HG03175 (cell line): Measurements from ENCODE around the gene TCTN2.

Experiments
- ATAC-seq: cut with Tn5 transposase; IDR thresholded peaks from one replicate; pipeline ENCODE4 v1.9.1; 2021; ENCODE audit warnings: mild to moderate bottlenecking, moderate library complexity; ENCODE audit not compliant: unreplicated experiment

TCTN2 gene

DNA sequence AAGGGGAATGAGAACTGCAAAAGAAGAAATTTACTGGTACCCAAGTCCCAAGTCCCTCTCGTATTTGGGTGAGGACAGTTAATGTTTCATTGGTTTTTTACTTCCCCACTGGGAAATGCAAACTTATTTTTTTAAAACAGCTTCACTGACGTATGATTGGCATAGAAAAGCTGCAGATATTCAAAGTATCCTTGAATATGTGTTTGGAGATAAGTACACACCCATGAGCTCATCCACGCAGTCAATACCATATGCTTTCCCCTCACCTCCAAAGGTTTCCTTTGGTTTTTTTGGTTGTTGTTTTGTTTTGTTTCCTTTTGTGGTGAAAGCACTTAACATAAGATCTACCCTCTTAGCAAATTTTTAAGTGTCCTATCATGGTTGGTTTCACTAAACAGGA is 13.1 kb downstream of the TCTN2 start:
- no peak for ATAC-seq

DNA sequence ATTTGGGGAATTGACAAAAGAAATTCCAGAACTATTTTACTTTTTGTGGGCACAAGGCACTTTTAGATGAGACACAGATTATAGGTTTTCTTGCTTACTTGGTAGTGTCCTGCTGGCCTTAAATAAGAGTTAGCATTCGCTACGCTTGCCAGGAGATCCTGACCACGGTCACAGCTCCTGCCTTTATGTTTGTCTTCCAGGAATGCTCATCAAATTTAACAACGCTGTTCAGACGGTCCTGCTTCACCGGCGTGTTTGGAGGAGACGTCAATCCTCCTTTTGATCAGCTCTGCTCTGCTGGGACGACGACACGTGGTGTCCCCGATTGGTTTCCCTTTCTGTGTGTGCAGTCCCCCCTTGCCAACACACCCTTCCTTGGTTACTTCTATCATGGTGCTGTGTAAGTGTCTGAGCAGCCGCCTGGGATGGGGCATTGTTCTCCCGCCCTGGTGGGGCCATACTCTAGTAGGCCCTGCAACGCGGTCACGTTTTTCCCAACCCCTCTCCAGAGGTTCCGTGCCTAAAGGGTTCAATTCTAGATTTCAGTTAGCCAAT is 15.8 kb downstream of the TCTN2 start:
- no peak for ATAC-seq

DNA sequence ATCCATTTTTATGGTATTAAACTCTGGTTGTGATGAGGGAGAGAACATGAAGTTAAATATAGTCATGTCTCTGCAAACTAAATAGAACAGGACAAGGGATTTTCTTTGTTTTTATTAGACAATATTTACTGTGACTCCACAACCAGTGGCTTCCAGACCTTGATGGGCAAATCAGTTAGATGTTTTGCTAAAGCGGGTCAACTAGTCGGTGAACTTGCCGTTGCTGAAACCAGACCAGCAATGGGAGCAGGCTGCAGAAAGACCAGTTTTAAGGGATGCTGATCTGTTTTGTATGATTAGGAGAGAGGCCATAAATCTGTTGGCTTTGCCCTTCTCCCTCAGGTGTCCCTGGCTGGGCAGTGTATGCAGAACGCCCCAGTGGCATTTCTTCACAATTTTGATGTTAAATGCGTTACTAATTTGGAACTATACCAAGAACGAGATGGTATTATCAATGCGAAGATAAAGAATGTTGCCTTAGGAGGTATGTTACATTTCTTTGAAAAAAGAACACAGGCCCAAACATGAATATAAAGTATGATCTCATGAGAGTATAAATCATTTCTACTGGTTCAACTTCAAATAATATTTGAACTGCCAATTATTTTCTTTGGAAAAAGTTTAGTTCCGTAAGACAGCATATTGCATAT is 19.4 kb downstream of the TCTN2 start:
- ATAC-seq: no peak

- no peak for ATAC-seq
These were observed 25.3 kb downstream of the TCTN2 start for GRCh38 chr12:123696207-123696606.

DNA sequence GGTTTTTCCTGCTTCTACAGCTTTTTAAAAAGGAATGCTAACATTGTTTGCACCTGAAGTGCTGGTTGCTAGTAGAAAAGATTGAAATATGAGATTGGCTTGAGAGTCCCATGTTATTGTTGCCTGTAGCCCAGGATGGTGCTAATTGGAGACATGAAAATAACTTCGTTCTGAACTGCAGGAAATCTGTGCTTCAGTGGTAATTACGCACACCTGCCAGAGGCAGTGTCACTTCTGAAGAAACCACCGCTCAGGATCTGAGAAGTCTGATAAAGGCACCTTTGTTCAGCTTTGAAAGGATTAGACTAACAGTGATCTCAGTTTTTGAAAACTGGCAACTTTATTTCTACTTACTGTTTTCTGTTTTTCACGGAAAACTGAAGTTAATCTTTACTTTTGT is 25.7 kb downstream of the TCTN2 start:
- ATAC-seq: no peak

DNA sequence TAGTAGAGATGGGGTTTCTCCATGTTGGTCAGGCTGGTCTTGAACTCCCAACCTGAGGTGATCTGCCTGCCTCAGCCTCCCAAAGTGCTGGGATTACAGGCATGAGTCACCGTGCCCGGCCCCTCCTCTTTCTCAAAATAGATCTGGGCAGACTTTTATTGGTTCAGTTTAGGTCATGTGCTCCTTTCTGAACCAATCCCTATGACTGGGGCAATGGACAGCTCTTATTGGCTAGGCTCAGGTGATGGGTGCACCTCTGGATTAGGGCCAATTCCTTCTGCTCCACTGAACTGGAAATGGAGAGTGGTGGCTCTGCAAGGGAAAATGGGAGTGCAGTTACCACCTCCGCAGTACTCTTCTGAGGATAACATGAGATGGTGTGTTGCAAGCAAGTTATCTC is 35.0 kb downstream of the TCTN2 start:
- ATAC-seq: no peak

GRCh38 chr12:123707466-123707865 is 36.6 kb downstream of the TCTN2 start:
- no peak for ATAC-seq

DNA sequence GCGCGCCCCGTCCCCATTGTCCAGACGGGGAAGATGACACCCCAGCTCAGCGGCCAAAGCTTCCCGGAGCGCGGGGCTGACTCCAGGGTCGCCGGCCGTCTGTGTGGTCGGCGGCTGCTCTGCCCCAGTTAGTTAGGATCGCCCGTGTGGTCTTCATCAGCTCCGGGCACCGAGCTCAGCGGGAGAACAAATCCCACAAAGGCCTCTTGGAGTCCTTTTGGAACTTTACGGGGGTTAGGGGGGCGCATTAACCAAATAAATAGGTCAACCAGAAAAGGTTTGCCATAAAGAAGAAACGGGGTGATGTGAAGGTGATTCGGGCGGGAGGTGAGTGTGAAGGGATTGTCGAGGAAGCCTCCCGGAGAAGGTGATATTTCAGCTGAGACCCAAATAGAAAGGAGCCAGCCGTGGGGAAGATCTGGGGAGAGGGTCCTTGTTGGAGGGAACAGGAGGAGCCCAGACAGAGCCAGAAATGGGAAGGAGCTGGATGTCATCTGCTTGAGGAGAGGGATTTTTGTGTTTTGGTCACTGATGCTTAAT is 41.9 kb downstream of the TCTN2 start:
- ATAC-seq: no peak

DNA sequence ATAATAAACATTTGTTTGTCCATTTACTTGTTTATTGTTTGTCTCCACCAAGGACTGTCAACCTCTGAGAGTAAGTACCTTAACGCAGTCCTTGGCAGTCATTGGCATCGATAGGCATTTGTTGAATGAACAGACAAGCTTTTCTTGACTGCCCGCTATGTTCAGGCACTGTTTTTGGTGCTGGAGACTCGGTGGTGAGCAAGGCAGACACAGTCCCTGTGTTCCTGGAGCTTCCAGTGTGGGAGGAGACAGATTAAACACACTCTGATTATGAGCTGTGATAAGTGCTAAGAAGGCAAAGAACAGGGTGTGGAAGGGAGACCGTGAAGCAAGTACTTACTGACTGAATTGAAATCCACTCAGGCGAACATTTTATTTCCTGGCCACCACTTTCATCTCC is 42.5 kb downstream of the TCTN2 start:
- no peak for ATAC-seq

DNA sequence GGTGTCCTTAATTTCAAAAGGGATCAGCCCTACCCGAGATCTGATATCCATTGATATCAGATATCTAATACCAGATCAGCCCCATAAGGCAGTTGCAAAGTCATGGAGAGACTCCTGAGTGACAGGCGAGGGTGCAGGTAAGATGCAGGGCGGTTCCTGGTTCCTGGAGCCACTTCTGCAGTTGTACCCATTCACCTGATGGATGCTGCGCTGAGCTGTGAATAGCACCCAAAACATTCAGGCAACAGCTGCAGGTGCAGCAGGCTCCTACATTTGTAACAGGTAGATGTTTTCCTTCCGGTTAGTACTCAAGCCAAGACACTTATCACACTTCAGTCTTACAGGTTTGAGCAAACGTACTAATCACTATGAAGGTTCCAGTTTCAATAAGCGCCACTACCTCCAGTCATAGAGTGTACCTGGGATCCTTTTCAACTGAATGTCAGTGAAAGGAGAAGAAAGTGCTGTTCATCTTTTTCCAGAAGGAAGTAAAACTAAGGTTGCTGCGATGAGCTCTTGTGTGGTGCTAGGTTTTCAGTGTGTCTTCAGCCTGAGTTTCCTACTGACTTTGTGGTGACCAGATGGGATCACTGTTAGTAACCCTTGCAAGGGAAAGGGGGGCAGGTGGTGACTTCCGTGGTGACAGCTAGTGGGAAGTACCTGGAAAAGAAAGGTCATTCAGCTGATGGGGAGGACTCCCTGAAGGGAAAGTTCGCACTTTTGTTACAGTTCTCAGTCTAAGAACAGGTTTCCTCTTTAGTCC is 43.1 kb downstream of the TCTN2 start:
- peak; percentile 56 for ATAC-seq

- ATAC-seq: no peak
These were observed 44.3 kb downstream of the TCTN2 start for GRCh38 chr12:123715195-123715594.

DNA sequence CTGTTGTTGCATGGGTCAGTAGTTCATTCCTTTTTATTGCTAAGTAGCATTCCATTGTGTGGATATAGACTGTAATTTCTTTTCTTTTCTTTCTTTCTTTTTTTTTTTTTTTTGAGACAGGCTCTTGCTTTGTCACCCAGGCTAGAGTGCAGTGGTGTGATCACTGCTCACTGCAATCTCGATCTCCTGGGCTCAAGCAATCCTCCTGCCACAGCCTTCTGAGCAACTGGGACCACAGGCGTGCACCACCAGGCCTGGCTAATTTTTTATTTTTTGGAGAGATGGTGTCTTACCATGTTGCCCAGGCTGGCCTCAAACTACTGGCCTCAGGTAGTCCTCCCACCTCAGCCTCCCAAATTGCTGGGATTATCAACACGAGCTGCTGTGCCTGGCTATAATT is 46.4 kb downstream of the TCTN2 start:
- ATAC-seq: no peak

GRCh38 chr12:123720141-123720814 is 49.4 kb downstream of the TCTN2 start:
- no peak for ATAC-seq

DNA sequence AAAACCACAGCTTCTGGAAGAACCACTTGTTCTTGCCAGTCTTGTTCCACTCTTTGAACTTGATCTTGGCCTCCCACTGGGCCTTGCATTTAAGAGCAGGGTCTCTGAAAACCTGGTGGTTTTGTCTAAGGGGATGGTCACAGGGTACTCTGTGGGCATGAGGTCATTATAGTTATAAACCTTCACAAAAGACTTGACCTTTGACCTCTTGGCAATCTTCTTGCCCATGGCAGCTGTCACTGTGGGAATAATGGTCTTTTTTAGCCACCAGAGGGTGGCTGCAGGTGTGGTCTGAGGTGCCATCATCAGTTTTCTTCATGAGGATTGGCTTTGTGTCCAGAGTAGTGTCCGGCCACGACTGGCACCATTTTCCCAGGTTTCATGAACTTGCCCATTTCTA is 50.3 kb downstream of the TCTN2 start:
- ATAC-seq: no peak

DNA sequence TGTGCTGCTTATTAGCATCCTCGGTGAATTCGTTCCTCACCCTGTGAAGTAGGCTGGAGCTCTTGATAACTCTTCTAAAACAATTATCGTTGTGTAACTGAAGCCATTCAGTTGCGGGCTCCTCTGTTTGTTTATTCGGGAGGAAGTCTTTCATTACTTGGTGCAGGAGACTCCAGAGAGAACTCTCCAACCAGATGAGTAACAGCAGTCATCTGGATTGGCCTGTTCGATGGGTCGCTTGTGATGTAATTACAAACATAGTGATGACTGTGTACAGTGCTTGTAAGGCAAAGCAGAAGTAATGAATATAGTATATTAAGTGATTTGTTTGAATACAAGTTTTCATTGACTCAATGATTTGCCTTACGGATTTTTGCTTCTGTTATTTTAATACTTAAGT is 52.1 kb downstream of the TCTN2 start:
- ATAC-seq: no peak

- ATAC-seq: no peak
These were observed 52.9 kb downstream of the TCTN2 start for GRCh38 chr12:123723765-123724164.

DNA sequence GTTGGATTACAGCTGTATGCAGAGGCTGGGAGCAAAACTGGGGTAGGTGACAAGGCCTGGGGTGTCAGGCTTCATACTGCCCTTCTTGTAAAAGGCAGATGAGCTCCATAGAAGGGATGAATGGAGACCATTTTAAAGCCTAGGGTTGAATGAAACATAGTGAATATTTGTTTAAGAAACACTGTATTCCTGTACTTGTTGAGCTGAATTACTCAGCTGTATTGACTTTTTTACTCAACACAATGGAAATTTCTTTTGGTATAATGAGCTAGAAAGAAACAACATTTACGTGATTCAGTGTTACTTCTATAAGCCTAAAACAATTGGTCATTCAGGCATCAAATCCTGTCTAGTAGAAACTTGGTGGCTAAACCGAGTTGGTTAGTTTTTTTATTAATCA is 55.3 kb downstream of the TCTN2 start:
- ATAC-seq: no peak

DNA sequence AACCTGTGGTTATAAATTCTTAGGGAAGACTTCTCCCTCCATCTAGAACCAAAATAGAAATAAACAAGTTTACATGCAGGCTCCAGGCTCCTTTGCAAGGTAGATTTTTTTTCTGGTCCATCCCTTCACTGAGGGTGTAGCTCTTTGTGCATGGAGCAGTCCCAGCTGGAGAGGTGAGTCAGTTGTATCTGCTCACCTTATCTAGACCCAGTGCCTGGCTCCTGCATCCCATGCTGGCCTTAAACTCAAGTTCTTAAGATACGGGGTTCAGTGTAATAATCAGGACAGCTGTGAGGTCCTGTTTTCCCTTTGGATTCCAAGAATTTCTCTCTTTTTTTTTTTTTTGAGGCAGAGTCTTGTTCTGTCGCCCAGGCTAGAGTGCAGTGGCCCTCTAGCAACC is 56.0 kb downstream of the TCTN2 start:
- ATAC-seq: no peak

DNA sequence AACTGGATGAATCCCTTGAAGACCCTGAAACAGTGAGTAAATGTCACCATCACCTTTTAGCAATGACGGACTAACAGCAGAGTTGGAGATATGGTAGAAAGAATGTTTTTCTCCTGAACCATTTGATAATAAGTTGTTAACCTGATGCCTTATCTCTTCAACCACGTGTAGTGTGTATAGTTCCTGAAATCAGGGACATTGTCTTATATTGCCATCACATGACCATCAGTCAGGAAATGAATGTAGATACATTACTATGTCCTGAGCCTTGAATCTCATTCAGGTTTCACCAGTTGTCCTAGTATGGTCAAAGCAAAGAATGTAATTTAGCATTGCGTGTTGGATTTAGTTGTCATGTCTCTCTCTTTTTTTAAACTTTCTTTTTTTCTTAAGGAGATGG is 57.0 kb downstream of the TCTN2 start:
- no peak for ATAC-seq

- ATAC-seq: no peak
These were observed 60.7 kb downstream of the TCTN2 start for GRCh38 chr12:123731596-123731995.

GRCh38 chr12:123732251-123732650 is 61.3 kb downstream of the TCTN2 start:
- no peak for ATAC-seq

GRCh38 chr12:123733229-123733628 is 62.3 kb downstream of the TCTN2 start:
- no peak for ATAC-seq
